SK-N-SH treated with all-trans-retinoic acid at 6 μM for 48 hours (cell line): ENCODE results near the gene AGAP3.
A peak's percentile ranks its signal among the peaks of the same experiment; 100 is the strongest.

Experiments
- ATAC-seq: fragments of 200-7000 bp; cut with Tn5 transposase; 3 replicates; pipeline ENCODE4 v1.9.1; 2020; ENCODE audit warnings: mild to moderate bottlenecking, moderate library complexity
- ARNTL ChIP-seq: fragments of 450-650 bp; formaldehyde crosslinking; IDR thresholded peaks from 2 replicates; pipeline ENCODE4 v1.5.0; 2020; ENCODE audit warnings: low read depth, mild to moderate bottlenecking, moderate library complexity, borderline replicate concordance
- BACH2 ChIP-seq: fragments of 250-450 bp; sonication (Bioruptor Pico); IDR thresholded peaks from 2 replicates; pipeline ENCODE4 v1.9.0; 2021; ENCODE audit warnings: mild to moderate bottlenecking, borderline replicate concordance
- CSRNP3 ChIP-seq: fragments of 250-450 bp; sonication (Bioruptor Pico); IDR thresholded peaks from 2 replicates; pipeline ENCODE4 v1.5.1; 2021; ENCODE audit warnings: mild to moderate bottlenecking, moderate library complexity
- ESRRG ChIP-seq: fragments of 250-450 bp; sonication (Bioruptor Pico); IDR thresholded peaks from 2 replicates; pipeline ENCODE4 v1.6.1; 2021; ENCODE audit warnings: mild to moderate bottlenecking
- GLIS3 ChIP-seq: fragments of 250-450 bp; sonication (Bioruptor Pico); IDR thresholded peaks from 2 replicates; pipeline ENCODE4 v1.5.0; 2020; ENCODE audit warnings: mild to moderate bottlenecking, moderate library complexity
- OSR1 ChIP-seq: fragments of 250-450 bp; sonication (Bioruptor Pico); IDR thresholded peaks from 2 replicates; pipeline ENCODE4 v1.8.0; 2022; ENCODE audit warnings: moderate library complexity, mild to moderate bottlenecking, inconsistent platforms
- POU6F1 ChIP-seq: fragments of 250-450 bp; sonication (Bioruptor Pico); IDR thresholded peaks from 2 replicates; pipeline ENCODE4 v1.8.0; 2021; ENCODE audit warnings: low read depth, mild to moderate bottlenecking, moderate library complexity, borderline replicate concordance
- PPARA ChIP-seq: fragments of 250-450 bp; sonication (Bioruptor Pico); IDR thresholded peaks from 2 replicates; pipeline ENCODE4 v1.5.0; 2020; ENCODE audit warnings: mild to moderate bottlenecking, borderline replicate concordance
- RARB ChIP-seq: fragments of 250-450 bp; sonication (Bioruptor Pico); IDR thresholded peaks from 2 replicates; pipeline ENCODE4 v1.8.0; 2021; ENCODE audit warnings: mild to moderate bottlenecking, moderate library complexity
- TOX ChIP-seq: fragments of 250-450 bp; sonication (Bioruptor Pico); IDR thresholded peaks from 2 replicates; pipeline ENCODE4 v1.8.0; 2021; ENCODE audit warnings: mild to moderate bottlenecking, moderate library complexity, borderline replicate concordance
- TSHZ2 ChIP-seq: fragments of 250-450 bp; sonication (Bioruptor Pico); IDR thresholded peaks from 2 replicates; pipeline ENCODE4 v1.5.0; 2020; ENCODE audit warnings: mild to moderate bottlenecking, moderate library complexity
- ZFP3 ChIP-seq: fragments of 250-450 bp; sonication (Bioruptor Pico); IDR thresholded peaks from 2 replicates; pipeline ENCODE4 v1.5.0; 2020; ENCODE audit warnings: mild to moderate bottlenecking, moderate library complexity
- ZNF565 ChIP-seq: fragments of 450-650 bp; formaldehyde crosslinking; conservative IDR thresholded peaks from 2 replicates; pipeline ENCODE4 v1.5.0; 2020; ENCODE audit warnings: low read depth, mild to moderate bottlenecking, moderate library complexity
- ZNF8 ChIP-seq: fragments of 450-650 bp; formaldehyde crosslinking; IDR thresholded peaks from 2 replicates; pipeline ENCODE4 v1.5.0; 2020; ENCODE audit warnings: mild to moderate bottlenecking, moderate library complexity
- TF ChIP-seq, protein P1 (sequence below): fragments of 250-450 bp; sonication (Bioruptor Pico); IDR thresholded peaks from 2 replicates; pipeline ENCODE4 v1.8.0; 2020; ENCODE audit warnings: mild to moderate bottlenecking, moderate library complexity, borderline replicate concordance

AGAP3 gene

GRCh38 chr7:151061213-151062110 is 24.8 kb upstream of the AGAP3 start:
- TF ChIP-seq BACH2 (no peak), OSR1 (CRISPR knock-in tag) (no peak), GLIS3 (no peak), PPARA (CRISPR knock-in tag) (no peak), CSRNP3 (CRISPR knock-in tag) (no peak), ESRRG (CRISPR knock-in tag) (no peak), POU6F1 (no peak), ZNF8 (no peak), ARNTL (CRISPR knock-in tag) (no peak), RARB (CRISPR knock-in tag) (no peak), ZNF565 (no peak)
- TF ChIP-seq, all 23 proteins: peak for 0
- ATAC-seq = no peak

DNA sequence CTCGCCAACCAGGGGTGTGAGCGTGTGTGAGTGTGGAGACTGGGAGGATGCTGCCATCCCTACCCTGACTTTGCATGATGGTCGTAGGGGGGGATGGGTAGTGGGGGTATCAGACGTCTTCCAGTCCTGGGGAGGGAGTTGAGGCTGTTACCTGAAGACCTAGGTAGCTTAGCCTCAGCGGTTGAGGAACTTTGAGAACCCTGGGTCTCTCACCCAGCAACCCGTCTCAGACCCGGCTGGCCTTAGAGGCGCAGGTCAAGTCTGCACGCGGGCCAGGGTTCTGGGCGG is 24.2 kb upstream of the AGAP3 start:
- TF ChIP-seq RARB (CRISPR knock-in tag) = no peak
- no peak for TF ChIP-seq BACH2
- TF ChIP-seq TOX (CRISPR knock-in tag) = no peak
- no peak for TF ChIP-seq ZFP3 (CRISPR knock-in tag)
- TF ChIP-seq, all 23 proteins: peak for 0
- no peak for ATAC-seq

GRCh38 chr7:151062399-151063211 is 23.7 kb upstream of the AGAP3 start:
- TF ChIP-seq ZFP3 (CRISPR knock-in tag) (0 out of 2 replicates have a peak, but pooled peaks have one; percentile 28), TSHZ2 (CRISPR knock-in tag) (no peak), CSRNP3 (CRISPR knock-in tag) (no peak)
- no peak for ATAC-seq

DNA sequence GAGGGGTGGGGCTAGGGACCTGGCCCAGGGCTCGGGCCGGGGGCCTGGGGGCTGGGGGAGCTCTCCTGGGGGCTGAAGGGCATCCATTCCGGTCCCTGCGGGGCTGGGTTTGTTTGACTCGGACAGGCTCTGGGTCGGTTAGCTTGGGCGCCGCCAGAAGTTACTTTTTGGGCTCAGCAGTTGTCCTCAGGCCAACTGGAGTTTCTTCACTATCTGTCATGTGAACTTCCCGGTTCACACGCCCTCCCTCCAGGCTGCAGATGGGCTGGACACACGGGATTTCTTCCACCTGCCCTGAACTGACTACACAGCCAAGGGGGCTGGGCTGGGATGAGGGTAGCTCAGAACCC is 23.1 kb upstream of the AGAP3 start:
- no peak for ATAC-seq
- TF ChIP-seq, protein P1, sequence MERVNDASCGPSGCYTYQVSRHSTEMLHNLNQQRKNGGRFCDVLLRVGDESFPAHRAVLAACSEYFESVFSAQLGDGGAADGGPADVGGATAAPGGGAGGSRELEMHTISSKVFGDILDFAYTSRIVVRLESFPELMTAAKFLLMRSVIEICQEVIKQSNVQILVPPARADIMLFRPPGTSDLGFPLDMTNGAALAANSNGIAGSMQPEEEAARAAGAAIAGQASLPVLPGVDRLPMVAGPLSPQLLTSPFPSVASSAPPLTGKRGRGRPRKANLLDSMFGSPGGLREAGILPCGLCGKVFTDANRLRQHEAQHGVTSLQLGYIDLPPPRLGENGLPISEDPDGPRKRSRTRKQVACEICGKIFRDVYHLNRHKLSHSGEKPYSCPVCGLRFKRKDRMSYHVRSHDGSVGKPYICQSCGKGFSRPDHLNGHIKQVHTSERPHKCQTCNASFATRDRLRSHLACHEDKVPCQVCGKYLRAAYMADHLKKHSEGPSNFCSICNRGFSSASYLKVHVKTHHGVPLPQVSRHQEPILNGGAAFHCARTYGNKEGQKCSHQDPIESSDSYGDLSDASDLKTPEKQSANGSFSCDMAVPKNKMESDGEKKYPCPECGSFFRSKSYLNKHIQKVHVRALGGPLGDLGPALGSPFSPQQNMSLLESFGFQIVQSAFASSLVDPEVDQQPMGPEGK (CRISPR knock-in tag) = no peak
- TF ChIP-seq ZFP3 (CRISPR knock-in tag) = no peak
- TF ChIP-seq GLIS3 = no peak
- no peak for TF ChIP-seq CSRNP3 (CRISPR knock-in tag)
- no peak for TF ChIP-seq ESRRG (CRISPR knock-in tag)
